ENCODE data around the gene AGPAT2.
A peak's percentile ranks its signal among the peaks of the same experiment; 100 is the strongest.

The AGPAT2 gene

DNA sequence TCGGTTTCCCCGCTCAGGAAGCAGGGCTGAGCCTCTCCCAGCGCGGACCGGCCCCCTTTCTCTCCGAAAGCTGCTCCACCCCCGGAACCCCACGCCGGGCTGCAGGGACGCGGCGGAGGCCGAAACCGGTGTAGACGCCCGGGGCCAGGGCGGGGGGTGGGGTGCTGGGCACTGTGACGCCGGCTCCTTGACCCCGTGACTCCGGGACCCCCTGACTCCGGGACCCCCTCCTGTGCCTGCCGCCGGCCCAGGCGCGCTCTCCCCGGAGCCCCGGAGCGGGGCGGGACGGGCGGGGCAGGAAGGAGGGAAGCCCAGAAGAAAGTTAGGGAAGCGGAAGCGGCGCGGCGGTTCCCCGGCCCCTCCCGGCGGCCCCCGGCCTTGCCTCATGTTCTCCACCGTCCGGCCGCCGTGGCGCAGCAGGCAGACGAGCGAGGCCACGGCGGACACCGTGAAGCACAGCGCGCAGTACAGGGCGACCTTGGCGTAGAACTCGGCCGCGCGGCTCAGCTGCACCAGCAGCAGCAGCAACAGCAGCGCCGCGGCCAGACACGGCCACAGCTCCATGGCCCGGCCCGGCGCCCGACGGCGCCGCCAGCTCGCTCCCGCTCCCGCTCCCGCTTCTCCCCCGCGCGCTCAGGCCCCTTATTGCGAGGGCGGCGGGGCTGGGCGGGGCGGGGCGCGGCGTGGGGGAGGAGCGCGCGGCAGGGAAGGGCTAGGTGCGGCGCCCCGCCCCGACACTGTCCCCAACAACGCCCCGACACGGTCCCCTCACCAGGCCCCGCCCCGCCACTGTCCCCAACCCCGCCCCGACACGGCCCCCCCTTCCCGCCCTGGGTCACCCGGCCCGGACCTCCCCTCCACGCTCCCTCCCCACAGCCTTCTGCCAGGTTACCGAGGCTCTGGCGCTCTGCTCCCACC lies at the start of gene AGPAT2:
TSS of gene AGPAT2 (minus strand) at position 664 of the 918 bp plus-strand sequence. CDS start at position 564, 100 bp downstream.
- FAIRE-seq (peak; percentile 32), DNase-seq (ENCODE audit: low spot score) (peak; percentile 90)

GRCh38 chr9:136735812-136736480 lies 48.7 kb upstream of the AGPAT2 start:
- FAIRE-seq (no peak), DNase-seq (ENCODE audit: low spot score) (no peak)

GRCh38 chr9:136734837-136735496 lies 47.7 kb upstream of the AGPAT2 start:
- no peak for DNase-seq (ENCODE audit: low spot score)
- FAIRE-seq, result no peak

GRCh38 chr9:136733611-136734010 lies 46.4 kb upstream of the AGPAT2 start:
- DNase-seq (ENCODE audit: low spot score) (no peak), FAIRE-seq (no peak)

GRCh38 chr9:136732444-136733178 lies 45.4 kb upstream of the AGPAT2 start:
- DNase-seq (ENCODE audit: low spot score) (no peak), FAIRE-seq (no peak)

DNA sequence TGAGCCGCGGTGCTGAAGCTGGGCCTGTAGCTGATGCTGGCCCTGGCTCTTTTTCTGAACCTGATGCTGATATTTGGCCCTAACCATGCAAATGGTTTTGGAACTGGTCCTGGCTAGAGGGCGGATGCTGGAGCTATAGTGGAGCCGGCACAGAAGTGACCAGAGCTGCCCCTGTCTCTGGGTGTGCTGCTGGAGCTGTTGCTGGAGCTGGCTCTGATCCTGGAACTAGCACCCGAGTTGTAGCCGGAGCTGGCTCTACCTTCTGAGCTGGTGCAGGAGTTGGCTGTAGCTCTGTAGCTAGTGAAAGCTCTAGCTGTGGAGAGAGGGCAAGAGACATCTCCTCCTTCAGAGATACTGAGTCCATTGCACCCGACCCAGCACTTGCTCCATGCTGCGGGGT lies 42.7 kb upstream of the AGPAT2 start:
- no peak for DNase-seq (ENCODE audit: low spot score)
- no peak for FAIRE-seq

DNA sequence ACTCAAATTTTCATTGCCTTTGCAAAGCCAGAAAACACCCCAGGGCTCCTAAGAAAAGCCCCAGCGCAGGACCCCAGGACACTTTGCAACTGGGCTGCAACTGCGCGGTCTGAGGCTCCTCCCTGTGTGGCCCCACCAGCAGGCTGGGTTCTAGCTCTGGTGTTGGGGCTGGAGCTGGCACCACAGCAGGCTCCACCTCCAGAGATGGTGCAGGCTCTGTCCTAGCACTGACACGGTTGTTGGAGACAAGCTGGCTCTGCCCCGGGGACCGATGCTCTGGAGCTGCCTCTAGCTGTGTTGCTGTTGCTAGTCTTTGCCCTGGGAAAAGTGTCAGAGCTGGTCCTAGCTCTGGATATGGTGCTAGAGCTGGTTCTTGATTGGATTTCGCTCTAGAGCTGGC lies 41.9 kb upstream of the AGPAT2 start:
- no peak for DNase-seq (ENCODE audit: low spot score)
- no peak for FAIRE-seq

DNA sequence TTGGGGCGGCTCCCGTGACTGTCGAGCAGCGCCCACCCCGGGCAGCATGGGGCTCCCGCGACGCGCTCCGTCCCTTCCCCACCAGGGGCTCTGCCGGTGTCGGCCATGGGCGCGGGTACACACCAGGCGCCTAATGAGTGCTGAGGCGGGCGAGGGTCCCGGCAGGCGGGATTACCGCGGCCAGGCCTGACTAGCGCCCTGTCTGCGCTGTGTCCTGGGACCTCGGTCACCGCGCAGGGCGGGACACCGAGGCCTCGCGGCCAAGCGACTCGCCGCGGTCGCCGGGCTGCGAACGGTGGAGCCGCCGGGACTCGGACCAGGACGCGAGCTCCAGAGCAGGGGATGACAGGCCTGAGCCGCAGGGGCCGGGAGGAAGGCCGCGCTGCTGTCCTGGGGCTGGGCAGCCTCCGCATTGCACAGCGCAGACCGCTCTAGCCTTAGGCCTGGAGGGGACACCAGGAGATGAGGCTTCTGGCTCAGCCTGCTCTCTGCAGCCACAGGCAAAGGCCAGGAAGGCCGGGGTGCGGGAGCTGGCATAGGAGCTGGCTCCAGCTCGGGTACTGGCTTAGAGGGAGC lies 41.4 kb upstream of the AGPAT2 start:
- no peak for FAIRE-seq
- peak; percentile 51 for DNase-seq (ENCODE audit: low spot score)

DNA sequence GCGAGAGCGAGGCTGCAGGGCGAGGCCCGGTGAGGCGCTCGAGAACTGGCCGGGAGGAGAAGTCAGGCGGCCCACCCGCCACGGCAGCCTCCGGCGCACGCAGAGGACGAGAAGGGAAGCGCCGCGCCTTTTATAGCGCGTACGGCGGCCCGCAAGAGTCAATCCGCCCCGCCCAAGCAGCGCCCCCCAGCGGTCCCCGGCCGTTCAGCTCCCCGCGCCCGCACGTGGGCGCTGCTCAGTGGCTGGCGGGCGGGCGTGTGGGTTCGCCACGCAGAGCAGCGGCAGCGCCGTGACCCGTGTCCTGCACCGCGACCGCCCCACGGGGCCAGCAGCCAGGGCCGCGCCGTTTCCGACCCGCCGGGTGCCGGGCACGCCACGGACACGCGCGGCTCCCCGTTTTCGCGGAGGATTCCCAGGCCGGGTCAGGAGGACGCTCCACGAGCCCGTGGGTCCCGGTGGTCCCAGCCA lies 40.9 kb upstream of the AGPAT2 start:
- no peak for FAIRE-seq
- DNase-seq (ENCODE audit: low spot score), result peak; percentile 92

DNA sequence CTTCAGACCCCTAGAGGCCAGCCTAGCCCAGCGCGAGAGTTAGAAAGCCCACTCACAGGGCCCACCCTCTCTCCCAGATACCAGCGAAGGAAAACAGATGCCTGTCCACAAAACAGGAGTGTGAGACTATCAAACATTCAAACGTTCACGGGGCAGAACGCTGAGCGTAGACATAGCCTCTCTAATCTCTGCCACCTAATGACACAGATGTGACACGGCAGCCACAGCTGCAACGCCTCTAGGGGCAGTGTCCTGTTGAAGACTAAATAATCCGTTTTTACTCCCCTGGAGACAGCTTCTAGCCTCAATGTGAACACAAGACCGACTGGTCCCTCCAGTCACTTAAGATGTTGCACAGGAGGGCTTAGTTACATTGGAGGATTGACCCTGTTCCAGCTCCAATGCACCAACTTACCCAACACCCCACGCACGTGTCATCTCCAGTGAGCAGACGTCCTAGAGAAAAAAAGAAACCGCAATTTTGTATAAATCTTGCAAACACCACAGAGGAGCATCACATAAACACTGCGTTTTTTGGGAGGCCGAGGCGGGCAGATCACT lies 39.5 kb upstream of the AGPAT2 start:
- DNase-seq (ENCODE audit: low spot score), result no peak

GRCh38 chr9:136726118-136726517 lies 38.9 kb upstream of the AGPAT2 start:
- DNase-seq (ENCODE audit: low spot score) (no peak), FAIRE-seq (no peak)

More for the DNA sequence above, 39.5 kb upstream of the AGPAT2 start:
- no peak for FAIRE-seq

GRCh38 chr9:136725612-136726011 lies 38.4 kb upstream of the AGPAT2 start:
- DNase-seq (ENCODE audit: low spot score) (peak; percentile 54), FAIRE-seq (no peak)

- FAIRE-seq (no peak), DNase-seq (ENCODE audit: low spot score) (no peak)
Observed at GRCh38 chr9:136724772-136725171, 37.5 kb upstream of the AGPAT2 start.

DNA sequence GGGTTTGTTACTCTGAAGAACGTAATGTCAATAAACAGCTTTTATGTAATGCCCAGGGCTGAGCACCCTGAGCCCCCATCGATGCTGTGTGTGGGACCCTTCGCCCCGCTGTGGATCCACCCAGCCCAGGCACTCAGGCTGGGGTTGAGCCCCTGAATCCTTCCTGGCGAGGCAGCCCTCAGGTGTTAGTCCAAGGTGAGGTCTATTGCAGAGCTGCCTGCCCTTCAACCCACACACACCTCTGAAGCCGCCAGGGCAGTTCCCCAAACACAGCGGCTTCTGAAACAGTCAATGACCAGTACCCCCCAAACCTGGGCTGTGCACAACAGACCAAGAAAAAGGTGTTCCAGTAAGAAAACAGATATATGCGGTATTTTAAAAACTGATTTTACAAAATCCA lies 36.7 kb upstream of the AGPAT2 start:
- FAIRE-seq (no peak), DNase-seq (ENCODE audit: low spot score) (no peak)

GRCh38 chr9:136723362-136723976 lies 36.2 kb upstream of the AGPAT2 start:
- FAIRE-seq (no peak), DNase-seq (ENCODE audit: low spot score) (no peak)

DNA sequence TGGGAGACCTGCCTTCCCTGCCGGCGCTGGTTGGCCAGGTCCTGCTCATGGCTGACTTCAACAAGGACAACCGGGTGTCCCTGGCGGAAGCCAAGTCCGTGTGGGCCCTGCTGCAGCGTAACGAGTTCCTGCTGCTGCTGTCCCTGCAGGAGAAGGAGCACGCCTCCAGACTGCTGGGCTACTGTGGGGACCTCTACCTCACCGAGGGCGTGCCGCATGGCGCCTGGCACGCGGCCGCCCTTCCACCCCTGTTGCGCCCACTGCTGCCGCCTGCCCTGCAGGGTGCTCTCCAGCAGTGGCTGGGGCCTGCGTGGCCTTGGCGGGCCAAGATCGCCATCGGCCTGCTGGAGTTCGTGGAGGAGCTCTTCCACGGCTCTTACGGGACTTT lies 35.7 kb upstream of the AGPAT2 start:
- DNase-seq (ENCODE audit: low spot score) (no peak), FAIRE-seq (no peak)

DNA sequence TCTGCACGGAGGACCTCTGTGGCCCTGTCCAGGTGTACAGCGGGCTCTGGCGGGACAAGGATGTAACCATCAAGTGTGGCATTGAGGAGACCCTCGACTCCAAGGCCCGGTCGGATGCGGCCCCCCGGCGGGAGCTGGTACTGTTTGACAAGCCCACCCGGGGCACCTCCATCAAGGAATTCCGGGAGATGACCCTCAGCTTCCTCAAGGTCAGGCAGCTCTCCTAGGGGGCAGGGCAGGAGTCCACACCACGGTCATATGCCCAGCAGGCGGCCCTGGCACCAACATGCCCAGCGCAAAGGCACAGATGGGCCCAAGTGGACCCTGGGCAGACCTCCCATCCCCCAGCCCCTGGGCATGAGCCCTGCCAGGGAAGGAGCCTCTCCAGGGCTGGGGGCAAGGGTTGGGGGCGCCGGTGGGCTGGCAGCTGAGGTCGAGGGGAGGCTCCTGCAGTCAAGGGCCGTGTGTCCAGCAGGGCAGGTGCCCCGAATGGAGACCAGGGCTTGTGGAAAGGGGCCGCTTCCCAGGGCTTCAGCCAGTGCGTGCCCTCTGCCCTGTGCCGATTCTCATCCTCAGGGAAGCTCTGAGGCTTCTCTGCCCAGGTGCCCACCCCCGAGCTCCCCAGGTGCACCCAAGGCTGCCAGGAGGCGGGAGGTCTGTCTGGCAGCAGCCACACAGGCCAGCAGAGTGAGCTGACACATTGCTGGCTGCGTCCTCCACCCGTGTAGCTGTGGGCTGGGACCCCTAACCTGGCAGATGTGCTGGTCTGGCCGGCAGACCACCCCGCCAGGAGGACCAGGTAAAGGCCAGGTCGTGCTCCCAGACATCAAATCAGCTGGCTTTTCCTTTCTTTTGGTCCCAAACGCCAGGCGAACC lies 35.1 kb upstream of the AGPAT2 start:
- no peak for DNase-seq (ENCODE audit: low spot score)
- FAIRE-seq, result no peak

- no peak for DNase-seq (ENCODE audit: low spot score)
- no peak for FAIRE-seq
Observed at GRCh38 chr9:136721339-136722092, 34.3 kb upstream of the AGPAT2 start.
